Measurements from ENCODE around the gene ATP8A1. TPM values are rescaled to one million over a fixed set of nuclear protein-coding genes. Genes with fewer than 3 reads are reported as not detected.

Gene ATP8A1
- polyA plus RNA-seq, 4 donors, result 27.0 to 34.6 (median 27.6) TPM

DNA sequence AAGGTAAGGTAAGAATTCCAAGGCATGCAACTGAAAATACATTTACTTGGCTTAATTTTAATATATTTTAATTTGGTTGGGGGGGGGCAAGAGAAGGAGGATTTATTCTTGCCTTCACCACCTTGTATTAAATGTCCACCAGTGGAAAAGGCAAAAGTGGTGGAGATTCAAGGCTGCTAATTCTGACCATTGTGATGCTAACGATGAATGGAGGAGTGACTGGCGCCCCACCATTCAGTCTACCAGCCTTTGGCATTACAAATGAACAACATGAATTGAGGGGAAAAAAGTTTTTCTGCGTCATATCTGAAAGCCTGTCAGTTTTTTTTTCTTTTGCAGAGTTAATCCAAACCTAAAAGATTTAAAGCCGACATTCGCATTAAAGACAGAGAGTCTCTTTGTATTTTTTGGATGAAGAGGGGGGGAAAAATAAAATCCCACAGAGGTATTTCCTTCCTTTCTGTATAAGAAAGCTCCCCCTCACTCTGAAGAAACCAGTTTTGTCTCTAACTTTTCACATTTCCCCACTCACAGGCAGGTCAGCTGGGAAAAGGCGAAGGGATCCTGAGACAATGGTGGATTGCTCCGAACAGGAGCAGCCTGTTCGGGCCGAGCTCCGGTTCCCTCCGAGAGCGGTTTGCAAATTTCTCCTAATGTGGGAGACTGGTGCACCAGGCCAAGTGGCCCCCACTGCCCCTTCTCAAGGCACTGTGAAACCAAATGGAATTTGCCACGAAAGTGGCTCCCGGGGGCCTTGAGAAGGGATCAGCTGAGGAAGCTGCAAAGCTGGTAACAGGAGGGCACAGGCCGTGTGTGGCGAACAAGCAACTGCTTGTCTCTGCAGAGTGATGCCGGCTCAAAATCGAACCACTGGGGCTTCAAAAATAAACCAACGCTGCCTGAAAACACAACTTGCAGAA is 231.5 kb downstream of the ATP8A1 start:
- no peak for DNase-seq (ENCODE audit: low read depth in 4 of 4, low spot score in 2 of 4)

DNA sequence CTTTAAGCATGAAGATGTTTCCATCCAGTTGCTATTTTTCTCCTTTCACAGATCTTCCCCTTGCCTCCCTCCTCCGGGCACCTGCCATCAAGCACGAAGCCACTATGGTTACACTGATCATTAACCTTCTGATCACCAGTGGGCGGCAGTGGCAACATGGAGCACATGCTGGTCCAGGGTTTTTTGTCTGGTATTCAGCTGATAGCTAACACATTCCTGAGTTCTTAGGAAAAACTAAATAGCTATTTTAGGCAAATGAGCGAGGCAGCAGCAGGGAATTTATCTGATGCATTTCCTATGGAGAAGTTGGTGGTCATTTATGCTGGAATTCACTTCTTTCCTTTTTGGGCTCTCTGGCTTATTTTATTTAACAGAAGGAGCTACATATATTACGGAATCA is 236.8 kb downstream of the ATP8A1 start:
- DNase-seq (ENCODE audit: low read depth in 4 of 4, low spot score in 2 of 4), result no peak

DNA sequence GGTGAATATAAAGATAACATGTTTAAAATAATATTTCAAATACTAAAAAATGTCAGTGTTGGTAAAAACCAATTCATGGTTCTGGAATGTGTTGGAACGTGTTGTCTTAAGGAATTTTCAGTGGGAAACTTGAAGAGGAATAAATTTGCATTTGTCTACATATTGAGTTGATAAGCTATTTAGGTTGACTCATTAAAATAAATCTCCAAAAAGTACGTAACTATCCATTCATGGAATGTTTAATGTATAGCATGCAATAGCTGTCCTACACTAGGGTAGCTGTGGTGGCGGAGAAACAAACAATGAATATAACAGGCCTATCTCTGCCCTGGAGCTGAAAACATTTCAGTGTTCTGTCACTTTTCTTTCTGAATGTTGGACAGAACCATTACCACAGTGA is 239.4 kb downstream of the ATP8A1 start:
- no peak for DNase-seq (ENCODE audit: low read depth in 4 of 4, low spot score in 2 of 4)

- DNase-seq (ENCODE audit: low read depth in 4 of 4, low spot score in 2 of 4), result no peak
These were observed 240.9 kb downstream of the ATP8A1 start for GRCh38 chr4:42416017-42416416.

- no peak for DNase-seq (ENCODE audit: low read depth in 4 of 4, low spot score in 2 of 4)
These were observed 241.6 kb downstream of the ATP8A1 start for GRCh38 chr4:42415281-42415680.

- DNase-seq (ENCODE audit: low read depth in 4 of 4, low spot score in 2 of 4), result no peak
These were observed 244.7 kb downstream of the ATP8A1 start for GRCh38 chr4:42412251-42412650.

- no peak for DNase-seq (ENCODE audit: low read depth in 4 of 4, low spot score in 2 of 4)
These were observed 245.1 kb downstream of the ATP8A1 start for GRCh38 chr4:42411803-42412202.

GRCh38 chr4:42410446-42410845 is 246.5 kb downstream of the ATP8A1 start:
- no peak for DNase-seq (ENCODE audit: low read depth in 4 of 4, low spot score in 2 of 4)

DNA sequence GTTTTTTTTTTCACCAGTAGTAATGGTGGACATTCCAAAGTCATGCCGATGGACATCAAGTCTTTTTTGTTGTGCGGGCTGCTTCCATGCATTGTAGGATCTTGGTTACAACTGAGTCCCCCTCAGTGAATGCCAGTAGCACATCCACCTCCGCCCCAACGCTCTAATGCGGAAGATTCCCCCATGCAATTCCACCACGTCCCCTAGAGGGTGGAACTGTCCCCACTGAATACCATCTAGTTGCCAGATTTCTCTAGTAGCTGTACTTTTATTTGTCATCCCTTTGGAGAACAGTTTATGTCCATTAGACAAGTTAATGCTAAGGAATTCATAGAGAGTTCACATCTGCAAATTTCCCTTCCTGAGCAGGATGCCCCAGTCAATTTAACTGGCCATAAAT is 252.9 kb downstream of the ATP8A1 start:
- DNase-seq (ENCODE audit: low read depth in 4 of 4, low spot score in 2 of 4), result no peak

DNA sequence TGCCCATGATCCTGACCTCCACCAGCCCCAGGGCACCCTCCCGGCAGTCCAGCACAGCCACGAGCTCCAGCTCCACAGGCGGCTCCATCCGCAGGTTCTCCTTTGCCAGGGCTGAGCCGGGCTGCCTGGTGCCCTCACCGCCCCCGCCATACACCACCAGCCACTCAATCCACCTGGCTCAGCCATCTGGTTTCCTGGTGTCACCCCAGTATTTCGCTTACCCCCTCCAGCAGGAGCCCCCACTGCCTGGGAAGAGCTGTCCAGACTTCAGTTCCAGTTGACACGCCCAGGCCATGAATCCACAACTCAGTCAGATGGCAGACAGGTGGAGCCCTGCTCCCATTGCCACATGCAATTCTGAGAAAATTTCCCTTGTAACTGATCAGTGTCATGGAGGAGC is 255.7 kb downstream of the ATP8A1 start:
- no peak for DNase-seq (ENCODE audit: low read depth in 4 of 4, low spot score in 2 of 4)

DNA sequence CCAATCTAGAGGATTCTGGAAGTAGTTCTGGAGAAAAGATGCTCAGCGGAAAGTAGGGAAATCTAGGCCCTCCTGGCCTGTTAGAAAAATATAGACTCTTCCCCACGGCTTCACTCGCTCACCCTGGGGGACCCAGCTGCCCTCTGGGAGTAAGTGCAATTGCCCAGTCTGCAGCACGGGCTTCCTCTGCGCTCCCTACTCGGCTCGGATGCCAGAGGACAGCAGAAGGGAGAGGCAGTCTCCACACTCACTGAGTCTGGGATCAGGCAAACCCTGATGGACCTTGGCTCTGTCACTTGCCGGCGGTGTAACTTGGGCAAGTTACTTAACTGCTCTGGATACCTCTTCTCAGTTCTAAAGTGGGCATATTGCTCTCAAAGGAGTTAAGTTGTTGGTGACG is 257.5 kb downstream of the ATP8A1 start:
- DNase-seq (ENCODE audit: low read depth in 4 of 4, low spot score in 2 of 4), result no peak

DNA sequence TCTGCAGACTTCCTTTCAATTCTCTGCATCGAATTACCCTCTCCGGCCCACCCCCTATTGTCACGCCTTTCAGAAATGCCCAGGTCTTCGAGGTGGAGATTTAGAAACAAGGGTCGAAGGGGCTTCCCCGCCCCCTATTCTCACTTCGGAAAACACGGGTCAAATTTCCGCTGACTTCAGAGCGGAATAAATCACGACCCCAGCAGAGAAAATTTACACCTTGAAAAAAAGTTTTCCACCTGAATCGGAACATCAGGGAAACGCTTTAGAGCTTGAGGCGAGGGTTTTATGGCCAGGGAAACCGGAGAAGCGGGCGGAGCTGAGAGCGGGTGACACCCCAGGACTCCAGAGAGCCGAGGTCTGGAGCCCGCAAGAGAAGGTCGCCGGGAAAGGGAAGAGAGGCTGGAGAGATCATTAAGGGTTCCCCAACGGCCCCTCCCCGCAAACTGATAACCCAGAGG is 258.0 kb downstream of the ATP8A1 start:
- DNase-seq (ENCODE audit: low read depth in 4 of 4, low spot score in 2 of 4), result peak in 1 of 4 donors; percentile 73

DNA sequence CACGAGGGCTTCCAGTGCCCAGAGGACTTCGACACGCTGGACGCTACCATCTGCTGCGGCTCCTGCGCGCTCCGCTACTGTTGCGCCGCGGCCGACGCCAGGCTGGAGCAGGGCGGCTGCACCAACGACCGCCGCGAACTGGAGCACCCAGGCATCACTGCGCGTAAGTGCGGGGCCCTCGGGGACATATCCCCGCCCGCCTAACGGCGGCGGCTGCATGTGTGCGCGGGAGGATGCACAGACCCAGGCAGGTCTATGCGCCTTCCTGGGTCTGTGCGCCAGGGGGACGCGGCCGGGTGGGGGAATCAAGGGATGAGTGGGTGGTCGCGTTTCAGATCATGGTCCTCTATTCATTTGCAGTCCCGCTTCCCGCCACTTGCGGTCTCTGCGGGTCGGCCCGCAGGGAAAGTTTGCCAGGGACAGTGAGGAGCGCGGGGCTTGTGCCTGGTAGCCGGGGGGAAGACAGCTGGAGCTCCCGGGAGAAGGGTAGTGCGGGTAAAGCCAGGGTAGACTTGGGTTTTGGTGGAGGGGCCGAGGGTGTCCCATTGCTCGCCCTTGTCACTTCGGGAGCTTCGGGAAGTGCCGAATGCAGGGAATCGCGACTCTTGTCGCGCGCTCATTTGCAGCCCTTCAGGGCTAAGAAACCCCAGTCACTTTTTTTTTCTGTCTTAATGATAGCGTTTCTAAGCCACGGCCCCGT is 258.6 kb downstream of the ATP8A1 start:
- DNase-seq (ENCODE audit: low read depth in 4 of 4, low spot score in 2 of 4), result no peak

DNA sequence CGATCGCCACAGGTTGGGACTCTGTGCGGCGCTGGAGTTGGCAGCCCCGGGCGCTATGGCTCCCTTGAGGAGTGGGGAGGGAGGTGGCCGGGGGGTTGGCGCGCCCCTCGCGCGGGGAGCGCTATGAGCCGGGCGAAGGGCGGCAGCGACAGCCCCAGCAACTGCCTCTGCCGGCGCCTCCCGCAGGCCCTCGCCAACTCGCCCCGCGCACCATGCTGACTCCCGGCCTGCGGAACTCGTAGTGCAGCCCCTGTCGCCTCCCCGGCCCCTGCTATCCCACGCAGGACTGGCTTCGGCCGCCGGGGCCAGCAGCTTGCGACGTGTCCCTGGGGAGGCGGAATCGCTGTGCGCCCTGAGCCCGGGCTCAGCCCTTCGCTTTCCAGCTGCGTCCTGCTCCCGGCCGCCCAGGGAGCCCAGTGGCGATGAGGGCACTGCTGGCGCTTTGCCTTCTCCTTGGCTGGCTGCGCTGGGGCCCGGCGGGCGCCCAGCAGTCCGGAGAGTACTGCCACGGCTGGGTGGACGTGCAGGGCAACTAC is 259.2 kb downstream of the ATP8A1 start:
- no peak for DNase-seq (ENCODE audit: low read depth in 4 of 4, low spot score in 2 of 4)

GRCh38 chr4:42396752-42397634 is 259.9 kb downstream of the ATP8A1 start, which contains the start of gene SHISA3:
Gene SHISA3 (plus strand): TSS chr4:42397488. CDS start chr4:42398057, 569 bp downstream.
- peak in 2 of 4 donors; percentile 69 to 73 for DNase-seq (ENCODE audit: low read depth in 4 of 4, low spot score in 2 of 4)

- no peak for DNase-seq (ENCODE audit: low read depth in 4 of 4, low spot score in 2 of 4)
These were observed 260.5 kb downstream of the ATP8A1 start for GRCh38 chr4:42396361-42396751.

- no peak for DNase-seq (ENCODE audit: low read depth in 4 of 4, low spot score in 2 of 4)
These were observed 261.3 kb downstream of the ATP8A1 start for GRCh38 chr4:42395595-42395994.

DNA sequence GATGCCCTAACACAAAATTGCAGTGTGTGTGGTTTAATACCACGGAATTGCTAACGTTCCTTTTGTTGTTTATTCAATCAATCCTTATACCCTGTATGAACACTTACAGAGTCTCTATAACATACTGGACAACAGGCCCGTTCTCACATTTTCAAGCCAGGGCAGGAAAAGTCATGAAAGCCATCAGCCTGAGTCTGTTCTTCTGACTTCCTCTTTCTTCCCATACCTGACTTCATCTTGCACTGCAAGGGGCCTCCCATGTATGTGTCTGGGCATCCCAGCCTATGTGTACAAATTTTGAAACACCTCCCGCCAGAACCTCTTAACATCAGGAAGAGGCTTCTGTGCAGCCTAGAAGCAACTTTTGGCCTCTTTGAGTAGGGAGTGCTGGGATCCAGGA is 264.5 kb downstream of the ATP8A1 start:
- DNase-seq (ENCODE audit: low read depth in 4 of 4, low spot score in 2 of 4), result no peak

DNA sequence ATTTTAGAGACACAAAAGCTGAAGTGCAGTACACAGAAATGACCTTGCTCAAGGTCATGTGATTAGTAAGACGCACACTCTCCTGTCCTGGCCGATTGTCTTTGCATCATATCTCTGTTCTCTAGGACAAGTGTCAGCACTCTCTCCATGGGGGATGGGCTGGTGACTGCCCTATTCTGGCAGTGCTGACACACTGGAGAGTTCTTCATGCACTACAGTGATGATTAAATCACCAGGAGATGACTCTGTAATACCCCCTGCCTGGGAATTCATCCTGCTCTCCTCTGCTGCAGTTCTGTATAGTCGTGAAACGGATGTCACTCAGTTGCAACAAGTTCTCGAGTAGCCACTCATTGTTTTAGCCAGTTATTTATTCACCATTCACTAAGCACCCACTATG is 264.9 kb downstream of the ATP8A1 start:
- DNase-seq (ENCODE audit: low read depth in 4 of 4, low spot score in 2 of 4), result no peak

- DNase-seq (ENCODE audit: low read depth in 4 of 4, low spot score in 2 of 4), result no peak
These were observed 265.6 kb downstream of the ATP8A1 start for GRCh38 chr4:42391355-42391664.
